ENCODE data around the gene SEC11A.
A peak's percentile ranks its signal among the peaks of the same experiment; 100 is the strongest.
"Not testable (repeated sequence)": the region's sequence is repeated elsewhere in the genome, so short reads cannot be mapped to it uniquely, and the experiment has no call there.

Gene SEC11A

GRCh38 chr15:84669726-84670125, 46.2 kb downstream of the SEC11A start:
- DNase-seq = no peak

- no peak for DNase-seq
Measured at GRCh38 chr15:84668221-84668982, 47.5 kb downstream of the SEC11A start.

- no peak for DNase-seq
Measured at GRCh38 chr15:84666373-84666772, 49.6 kb downstream of the SEC11A start.

DNA sequence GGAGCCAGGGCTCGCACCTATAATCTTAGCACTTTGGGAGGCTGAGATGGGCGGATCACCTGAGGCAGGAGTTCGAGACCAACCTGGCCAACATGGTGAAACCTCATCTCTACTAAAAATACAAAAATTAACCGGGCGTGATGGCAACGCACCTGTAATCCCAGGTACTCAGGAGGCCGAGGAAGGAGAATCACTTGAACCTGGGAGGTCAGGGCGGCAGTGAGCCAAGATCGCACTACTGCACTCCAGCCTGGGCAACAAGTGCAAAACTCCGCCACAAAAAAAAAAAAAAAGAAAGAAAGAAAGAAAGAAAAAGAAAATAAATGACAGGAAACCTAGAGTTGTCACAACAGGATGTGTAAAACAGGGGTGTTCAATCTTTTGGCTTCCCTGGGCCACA, 54.9 kb downstream of the SEC11A start:
- no peak for DNase-seq

DNA sequence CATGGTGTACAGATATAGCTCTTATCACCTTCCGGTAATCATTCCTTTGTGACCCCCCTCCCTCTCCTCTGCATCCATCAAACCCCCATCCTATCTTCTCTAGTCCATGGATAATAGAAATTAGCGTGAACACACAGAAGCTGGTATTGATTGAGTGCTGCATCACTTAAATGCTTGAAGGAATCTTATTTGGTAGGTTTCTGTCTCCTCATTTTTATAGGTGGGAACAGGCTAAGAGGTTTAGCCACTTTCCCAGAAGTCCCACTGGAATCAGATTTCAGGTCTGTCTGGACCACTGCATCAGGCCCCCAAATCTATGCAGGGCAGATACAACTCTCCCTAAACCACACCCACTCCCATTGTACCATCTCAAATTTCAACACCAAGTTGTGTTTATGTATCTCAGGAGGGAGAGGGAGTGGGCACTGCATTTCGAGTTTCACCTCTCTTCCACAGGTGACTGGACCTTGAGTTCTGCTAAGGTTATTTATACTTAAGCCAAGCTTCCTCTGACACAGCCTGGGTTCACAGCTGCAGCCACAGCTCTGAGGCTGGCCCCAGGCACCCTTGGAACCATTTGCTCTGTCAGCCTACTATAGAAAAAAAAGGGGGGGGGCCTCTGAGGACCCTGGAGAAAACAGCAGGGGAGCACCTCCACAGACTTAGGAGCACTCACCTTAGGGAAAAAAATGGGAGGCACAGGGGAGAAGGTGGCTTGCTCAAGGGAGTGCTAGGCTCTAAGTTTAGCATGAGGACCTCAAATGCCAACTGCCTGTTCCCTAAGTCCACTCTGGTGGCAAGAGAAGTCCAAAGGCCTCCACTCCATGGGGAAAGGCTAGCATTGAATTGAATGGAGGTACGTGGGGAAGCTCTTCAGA, 55.8 kb downstream of the SEC11A start:
- no peak for DNase-seq

- no peak for DNase-seq
Measured at GRCh38 chr15:84658788-84659411, 57.0 kb downstream of the SEC11A start.

- peak; percentile 15 for DNase-seq
Measured at GRCh38 chr15:84658080-84658787, 57.7 kb downstream of the SEC11A start, which contains the start of gene NMB. Gene NMB, minus strand, starts transcription at chr15:84658199. Its CDS starts 47 bp downstream, at chr15:84658152.

DNA sequence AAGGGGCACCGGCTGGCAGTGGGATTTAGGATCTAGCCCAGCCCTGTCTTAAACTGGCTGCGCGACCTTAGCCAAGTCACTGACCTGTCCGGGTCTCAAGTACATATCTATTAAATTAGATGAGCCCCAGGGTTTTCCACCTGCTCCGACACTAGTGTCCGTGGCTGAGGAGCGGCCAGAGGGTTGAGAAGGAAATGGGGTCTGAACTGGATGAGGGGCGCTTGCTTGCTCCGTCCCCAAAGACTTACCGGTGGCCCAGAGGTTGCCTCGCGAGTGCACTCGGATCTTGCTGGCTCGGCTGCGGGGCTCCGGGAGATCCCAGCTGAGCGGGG, 58.2 kb downstream of the SEC11A start:
- DNase-seq = no peak

DNA sequence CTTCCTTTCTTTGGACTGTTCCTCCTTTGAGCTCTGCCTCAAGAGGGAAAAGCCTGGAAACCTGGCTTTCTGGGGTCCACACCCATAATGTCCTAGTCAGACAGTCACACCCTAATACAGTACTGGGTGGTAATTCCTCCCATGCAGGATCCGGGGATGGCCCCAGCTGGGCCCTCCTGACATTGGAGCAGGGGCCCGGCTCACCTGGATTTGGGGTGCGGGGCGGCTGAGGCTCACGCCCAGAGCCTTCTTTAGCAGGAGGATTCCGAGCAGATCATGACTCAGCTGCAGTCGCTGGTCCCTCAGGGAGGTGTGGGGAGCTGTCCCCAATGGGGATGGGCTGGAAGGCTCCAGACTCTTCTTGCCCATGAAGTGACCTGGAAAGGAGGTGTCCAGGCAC, 59.0 kb downstream of the SEC11A start:
- DNase-seq = no peak

- DNase-seq = peak; percentile 47
Measured at GRCh38 chr15:84654689-84655453, 61.1 kb downstream of the SEC11A start.

- DNase-seq = peak; percentile 67
Measured at GRCh38 chr15:84653910-84654688, 61.8 kb downstream of the SEC11A start, which contains the start of gene WDR73. Gene WDR73, minus strand, starts transcription at chr15:84654283. Its CDS starts 9 bp downstream, at chr15:84654274.

GRCh38 chr15:84653584-84653909, 62.4 kb downstream of the SEC11A start:
- DNase-seq = no peak

GRCh38 chr15:84649706-84650105, 66.2 kb downstream of the SEC11A start:
- DNase-seq = no peak

- DNase-seq = no peak
Measured at GRCh38 chr15:84648539-84648938, 67.4 kb downstream of the SEC11A start.

- DNase-seq = no peak
Measured at GRCh38 chr15:84647726-84648125, 68.2 kb downstream of the SEC11A start.

GRCh38 chr15:84645997-84646396, 69.9 kb downstream of the SEC11A start:
- no peak for DNase-seq

GRCh38 chr15:84645496-84645895, 70.4 kb downstream of the SEC11A start:
- no peak for DNase-seq

DNA sequence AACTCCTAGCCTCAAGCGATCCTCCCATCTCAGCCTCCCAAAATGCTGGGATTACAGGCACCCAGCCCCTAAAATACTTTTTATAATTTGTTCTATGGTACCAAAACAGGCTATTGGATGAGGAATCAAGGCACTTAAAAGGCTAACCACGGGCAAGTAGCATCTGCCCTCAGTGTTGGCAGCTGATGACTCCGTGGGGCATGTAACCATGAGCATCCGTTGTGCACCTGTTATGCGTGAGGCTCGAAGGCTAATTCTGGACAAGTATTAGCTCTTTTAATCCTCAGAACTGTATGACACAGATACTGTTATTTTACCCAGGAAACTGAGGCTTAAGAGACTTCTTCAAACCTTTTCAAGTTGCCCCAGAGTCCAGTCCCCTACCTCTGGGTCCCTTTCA, 72.1 kb downstream of the SEC11A start:
- no peak for DNase-seq

DNA sequence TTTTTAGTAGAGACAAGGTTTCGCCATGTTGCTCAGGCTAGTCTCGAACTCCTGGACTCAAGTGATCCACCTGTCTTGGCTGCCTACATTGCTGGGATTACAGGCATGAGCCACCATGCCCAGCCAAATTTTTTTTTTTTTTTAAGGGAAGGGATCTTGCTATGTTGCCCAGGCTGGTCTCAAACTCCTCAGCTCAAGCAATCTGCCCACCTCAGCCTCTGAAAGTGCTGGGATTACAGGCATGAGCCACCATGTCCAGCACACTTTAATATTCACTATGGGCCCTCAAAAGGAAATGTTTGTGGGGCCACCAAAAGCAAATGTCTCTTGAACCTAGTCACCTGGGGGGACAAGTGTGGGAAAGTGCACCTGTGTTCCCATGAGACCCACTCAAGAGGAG, 73.3 kb downstream of the SEC11A start:
- DNase-seq = not testable (repeated sequence)

DNA sequence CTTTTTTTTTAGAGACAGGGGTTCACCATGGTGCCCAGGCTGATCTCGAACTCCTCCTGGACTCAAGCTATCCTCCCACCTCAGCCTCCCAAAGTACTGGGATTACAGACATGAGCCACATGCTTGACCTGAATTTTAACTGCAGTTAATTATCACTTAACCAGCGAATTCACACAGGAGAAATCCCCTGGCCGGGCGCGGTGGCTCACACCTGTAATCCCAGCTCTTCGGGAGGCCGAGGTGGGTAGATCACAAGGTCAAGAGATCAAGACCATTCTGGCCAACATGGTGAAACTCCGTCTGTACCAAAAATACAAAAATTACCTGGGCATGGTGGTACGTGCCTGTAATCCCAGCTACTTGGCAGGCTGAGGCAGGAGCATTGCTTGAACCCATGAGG, 74.1 kb downstream of the SEC11A start:
- not testable (repeated sequence) for DNase-seq

DNA sequence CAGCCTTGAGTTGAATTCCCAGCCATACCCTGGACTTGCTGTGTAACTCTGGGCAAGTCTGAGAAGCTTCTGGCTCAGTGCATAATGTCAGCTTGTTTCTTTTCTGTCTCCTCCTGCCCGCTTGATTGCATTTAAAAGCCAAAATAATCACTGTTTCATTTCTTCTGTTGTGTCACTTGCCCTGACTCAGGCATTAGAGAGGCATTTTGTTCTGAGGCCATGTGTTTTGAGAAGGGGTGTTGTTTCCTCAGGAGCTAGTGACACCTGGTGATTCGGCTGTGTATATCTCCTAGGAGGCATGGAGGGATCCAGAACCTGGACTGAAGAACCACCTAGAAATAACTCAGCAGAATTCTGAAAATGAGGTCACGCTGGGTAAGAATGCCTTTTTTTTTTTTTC, 77.8 kb downstream of the SEC11A start:
- no peak for DNase-seq

Data from DMS153 (cell line).